HG03095 (cell line): Measurements from ENCODE around the gene ZNF577.
"Not testable (repeated sequence)": the region's sequence is repeated elsewhere in the genome, so short reads cannot be mapped to it uniquely, and the experiment has no call there.

ENCODE experiments used
- ATAC-seq: cut with Tn5 transposase; IDR thresholded peaks from one replicate; pipeline ENCODE4 v1.9.1; 2021; ENCODE audit warnings: moderate library complexity; ENCODE audit not compliant: unreplicated experiment

Gene ZNF577

GRCh38 chr19:51887522-51888498 is at the start of gene ZNF577:
TSS of gene ZNF577 (minus strand) at chr19:51887951. CDS start at chr19:51880382, 7,569 bp downstream.
- ATAC-seq = no peak

GRCh38 chr19:51931921-51932320 is 44.2 kb upstream of the ZNF577 start:
- no peak for ATAC-seq

GRCh38 chr19:51927859-51928258 is 40.1 kb upstream of the ZNF577 start:
- ATAC-seq = no peak

GRCh38 chr19:51926784-51927741 is 39.3 kb upstream of the ZNF577 start, which contains the start of gene ZNF613:
TSS of gene ZNF613 (plus strand) at chr19:51927472. CDS start at chr19:51936221, 8,749 bp downstream.
- ATAC-seq = peak; percentile 65

- no peak for ATAC-seq
Observed at GRCh38 chr19:51926426-51926783, 38.7 kb upstream of the ZNF577 start.

GRCh38 chr19:51921949-51922348 is 34.2 kb upstream of the ZNF577 start:
- ATAC-seq = no peak

- ATAC-seq = no peak
Observed at GRCh38 chr19:51919606-51920005, 31.9 kb upstream of the ZNF577 start.

GRCh38 chr19:51916167-51916566 is 28.4 kb upstream of the ZNF577 start:
- no peak for ATAC-seq

GRCh38 chr19:51915324-51915867 is 27.6 kb upstream of the ZNF577 start:
- no peak for ATAC-seq

GRCh38 chr19:51907981-51908380 is 20.2 kb upstream of the ZNF577 start:
- ATAC-seq = not testable (repeated sequence)

GRCh38 chr19:51906108-51906507 is 18.4 kb upstream of the ZNF577 start:
- ATAC-seq = not testable (repeated sequence)

- ATAC-seq = not testable (repeated sequence)
Observed at GRCh38 chr19:51905639-51906038, 17.9 kb upstream of the ZNF577 start.

GRCh38 chr19:51905206-51905605 is 17.5 kb upstream of the ZNF577 start:
- ATAC-seq = no peak

GRCh38 chr19:51904331-51905165 is 16.8 kb upstream of the ZNF577 start, which contains the start of gene ZNF649:
TSS of gene ZNF649 (minus strand) at chr19:51905017. CDS start at chr19:51900107, 4,910 bp downstream.
- ATAC-seq = peak; percentile 87

GRCh38 chr19:51903192-51903591 is 15.4 kb upstream of the ZNF577 start:
- no peak for ATAC-seq

- ATAC-seq = no peak
Observed at GRCh38 chr19:51901860-51902259, 14.1 kb upstream of the ZNF577 start.

- no peak for ATAC-seq
Observed at GRCh38 chr19:51891193-51891747, 3.5 kb upstream of the ZNF577 start.

GRCh38 chr19:51889934-51890333 is 2.2 kb upstream of the ZNF577 start:
- ATAC-seq = no peak

GRCh38 chr19:51884713-51885112 is 3.0 kb downstream of the ZNF577 start:
- no peak for ATAC-seq

- no peak for ATAC-seq
Observed at GRCh38 chr19:51882518-51882917, 5.2 kb downstream of the ZNF577 start.
